Breast epithelium (tissue), 4 donors: ENCODE results near the gene CAMK2D. TPM values are rescaled to one million over a fixed set of nuclear protein-coding genes. Genes with fewer than 3 reads are reported as not detected.

ENCODE experiments used
- DNase-seq, 2 donors: peaks; one replicate each; pipeline ENCODE4 v3.0.0-alpha.2; 2019; ENCODE audit warnings: low spot score in 2 of 2
- H3K27ac ChIP-seq, 2 donors: fragments of 200-600 bp; sonication (generic) in 1 of 2; one replicate each; pipeline ENCODE4 v1.5.1; 2016 to 2019; ENCODE audit warnings: mild to moderate bottlenecking in 1 of 2
- H3K27me3 ChIP-seq, 2 donors: fragments of 200-600 bp; sonication (generic) in 1 of 2; one replicate each; pipeline versions ENCODE4 v1.5.1 to v1.6.0; 2017 to 2019; ENCODE audit warnings: control low read depth in 1 of 2, mild to moderate bottlenecking in 1 of 2
- H3K36me3 ChIP-seq: fragments of 200-600 bp; one replicate; pipeline ENCODE4 v1.5.1; 2019
- H3K4me1 ChIP-seq, 2 donors: fragments of 200-600 bp; sonication (generic); one replicate each; pipeline ENCODE4 v1.5.1; 2016 to 2019; ENCODE audit warnings: control low read depth in 1 of 2
- H3K4me3 ChIP-seq, 3 donors: fragments of 200-600 bp; sonication (generic); 1 replicate in 2 of 3; 2 replicates in 1 of 3; pipeline ENCODE4 v1.5.1; 2016 to 2019; ENCODE audit warnings: mild to moderate bottlenecking in 3 of 3, moderate library complexity in 2 of 3
- H3K9me3 ChIP-seq, 2 donors: fragments of 200-600 bp; sonication (generic) in 1 of 2; one replicate each; pipeline ENCODE4 v1.5.1; 2016 to 2019; ENCODE audit warnings: control low read depth in 1 of 2
- POLR2A ChIP-seq: fragments of 450-650 bp; IDR thresholded peaks from one replicate; pipeline ENCODE4 v1.6.1; 2016; ENCODE audit warnings: antibody characterized with exemption, mild to moderate bottlenecking, moderate library complexity
- POLR2AphosphoS5 ChIP-seq, 3 donors: sonication (generic); formaldehyde crosslinking; IDR thresholded peaks; one replicate each; pipeline ENCODE4 v1.6.1; 2017; ENCODE audit warnings: antibody characterized with exemption in 3 of 3
- intact Hi-C: fragments of 100-400 bp; cut with DNase I; formaldehyde crosslinking; loops from one replicate; pipeline ENCODE4 v1.15.1; 2023; ENCODE audit warnings: low total_unique reads
- total RNA-seq, 3 donors: library from RNA; depleted of rRNA; stranded (reverse); fragments of >200 nt; gene quantifications; one replicate each; pipeline ENCODE4 v1.1.0, GENCODE V29; 2016
- TF ChIP-seq, protein P1 (sequence below), 3 donors: fragments of 450-650 bp; IDR thresholded peaks; one replicate each; pipeline ENCODE4 v1.5.1; 2016 to 2017; ENCODE audit warnings: antibody characterized with exemption in 3 of 3, mild to moderate bottlenecking in 3 of 3, moderate library complexity in 3 of 3

CAMK2D gene
- total RNA-seq, 3 donors from 2014 or later, result 47.7 to 62.1 (median 57.7) TPM

DNA sequence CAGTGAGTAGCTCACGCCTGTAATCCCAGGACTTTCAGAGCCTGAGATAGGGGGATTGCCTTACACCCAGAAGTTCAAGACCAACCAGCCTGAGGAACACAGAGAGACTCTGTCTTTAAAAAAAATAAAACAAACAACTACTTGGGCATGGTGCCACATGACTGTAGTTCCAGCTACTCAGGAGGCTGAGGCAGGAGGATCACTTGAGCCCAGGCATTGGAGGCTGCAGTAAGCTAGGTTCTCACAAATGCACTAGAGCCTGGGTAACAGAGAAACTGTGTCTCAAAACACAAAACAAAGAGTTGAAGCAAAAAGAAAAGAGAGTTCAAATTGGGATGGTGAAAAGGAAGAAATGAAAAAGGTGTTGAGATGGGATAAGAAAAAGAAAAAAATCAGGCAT lies 10.8 kb downstream of the CAMK2D start:
- Histone ChIP-seq H3K9me3 (no peaks in the 10 kb centered on the region), H3K4me1 (peaks cover 0 to 4% of the 10 kb centered on the region in 2 donors), H3K27ac (no peak overlapping the region), H3K4me3 (no peak overlapping the region), H3K27me3 (no peaks in the 10 kb centered on the region), H3K36me3 (no peaks in the 10 kb centered on the region)
- no peak for DNase-seq
- intact Hi-C loops, result no loop called here
- TF ChIP-seq, protein P1, sequence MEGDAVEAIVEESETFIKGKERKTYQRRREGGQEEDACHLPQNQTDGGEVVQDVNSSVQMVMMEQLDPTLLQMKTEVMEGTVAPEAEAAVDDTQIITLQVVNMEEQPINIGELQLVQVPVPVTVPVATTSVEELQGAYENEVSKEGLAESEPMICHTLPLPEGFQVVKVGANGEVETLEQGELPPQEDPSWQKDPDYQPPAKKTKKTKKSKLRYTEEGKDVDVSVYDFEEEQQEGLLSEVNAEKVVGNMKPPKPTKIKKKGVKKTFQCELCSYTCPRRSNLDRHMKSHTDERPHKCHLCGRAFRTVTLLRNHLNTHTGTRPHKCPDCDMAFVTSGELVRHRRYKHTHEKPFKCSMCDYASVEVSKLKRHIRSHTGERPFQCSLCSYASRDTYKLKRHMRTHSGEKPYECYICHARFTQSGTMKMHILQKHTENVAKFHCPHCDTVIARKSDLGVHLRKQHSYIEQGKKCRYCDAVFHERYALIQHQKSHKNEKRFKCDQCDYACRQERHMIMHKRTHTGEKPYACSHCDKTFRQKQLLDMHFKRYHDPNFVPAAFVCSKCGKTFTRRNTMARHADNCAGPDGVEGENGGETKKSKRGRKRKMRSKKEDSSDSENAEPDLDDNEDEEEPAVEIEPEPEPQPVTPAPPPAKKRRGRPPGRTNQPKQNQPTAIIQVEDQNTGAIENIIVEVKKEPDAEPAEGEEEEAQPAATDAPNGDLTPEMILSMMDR (IDR thresholded peaks at IDR 0.05), result no peak
- TF ChIP-seq POLR2A (no peak), POLR2AphosphoS5 (IDR thresholded peaks at IDR 0.05) (no peak)

DNA sequence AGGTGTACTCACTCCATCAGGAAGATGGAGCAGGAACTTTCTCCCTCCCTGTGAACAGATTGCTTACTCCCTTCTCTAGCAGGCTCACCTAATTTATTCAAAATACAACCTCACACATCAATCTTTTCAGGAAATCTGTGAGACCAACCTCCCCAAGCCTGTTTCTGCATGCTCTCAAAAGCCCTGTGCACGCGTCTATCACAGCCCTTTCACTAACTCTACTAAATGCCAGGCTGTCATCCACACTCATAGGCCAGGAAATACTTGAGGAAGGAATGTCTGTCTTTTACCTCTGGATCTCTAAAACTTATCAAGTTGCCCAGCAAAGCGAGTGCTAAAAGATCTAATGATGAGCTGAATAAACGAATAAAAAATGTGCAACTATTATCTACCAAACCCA lies 11.2 kb downstream of the CAMK2D start:
- no peak for DNase-seq
- Histone ChIP-seq H3K9me3 (no peaks in the 10 kb centered on the region), H3K27me3 (no peaks in the 10 kb centered on the region), H3K27ac (no peak overlapping the region), H3K4me1 (peaks cover 0 to 4% of the 10 kb centered on the region in 2 donors), H3K4me3 (no peak overlapping the region), H3K36me3 (no peaks in the 10 kb centered on the region)
- intact Hi-C loops, result no loop called here
- TF ChIP-seq POLR2A, result no peak
- TF ChIP-seq POLR2AphosphoS5 (IDR thresholded peaks at IDR 0.05), result no peak
- TF ChIP-seq, protein P1 (IDR thresholded peaks at IDR 0.05), result no peak

DNA sequence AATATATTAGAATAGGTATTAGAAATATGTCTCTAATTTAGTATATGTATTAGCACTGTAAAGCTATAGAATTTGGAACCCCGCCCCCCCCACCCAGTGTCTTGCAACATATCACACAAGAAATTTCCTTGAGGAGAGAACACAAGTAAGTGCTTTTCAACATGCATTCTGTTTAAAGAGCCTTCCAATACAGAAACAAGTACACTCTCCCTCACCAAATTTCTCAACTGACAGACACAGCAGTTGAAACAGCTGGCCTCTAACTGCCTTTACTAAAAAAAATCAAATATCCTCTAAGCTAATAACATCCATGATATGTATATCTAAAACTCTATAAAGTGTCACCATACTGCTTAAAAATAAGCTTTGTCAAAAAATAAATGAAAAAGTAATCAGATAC lies 12.4 kb downstream of the CAMK2D start:
- no peak for DNase-seq

DNA sequence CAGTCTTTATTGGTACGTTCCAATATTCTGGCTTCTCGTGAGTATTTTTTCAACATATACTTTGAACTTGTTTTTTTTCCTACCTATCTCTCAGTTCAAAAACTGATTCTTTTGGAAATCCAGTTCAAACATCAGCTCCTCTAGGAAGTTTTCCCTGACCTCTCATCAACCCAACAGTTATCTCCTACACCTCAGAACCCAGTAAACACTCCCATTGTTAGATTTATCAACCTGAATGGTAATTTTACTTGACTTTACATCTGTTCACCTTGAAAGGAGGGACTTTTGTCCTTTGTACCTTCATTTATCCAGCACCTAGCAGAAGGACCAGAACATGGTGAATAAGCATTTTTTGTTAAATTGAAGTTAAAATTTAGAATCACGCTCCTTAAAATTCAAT lies 13.6 kb downstream of the CAMK2D start:
- H3K27me3 ChIP-seq, result no peaks in the 10 kb centered on the region
- no peak for DNase-seq
- peaks cover 0 to 3% of the 10 kb centered on the region in 2 donors for H3K4me1 ChIP-seq
- no peak overlapping the region for H3K4me3 ChIP-seq
- H3K36me3 ChIP-seq, result no peaks in the 10 kb centered on the region
- intact Hi-C loops, result no loop called here
- no peak for TF ChIP-seq POLR2AphosphoS5 (IDR thresholded peaks at IDR 0.05)
- TF ChIP-seq, protein P1 (IDR thresholded peaks at IDR 0.05), result no peak
- no peak for TF ChIP-seq POLR2A
- no peak overlapping the region for H3K27ac ChIP-seq
- no peaks in the 10 kb centered on the region for H3K9me3 ChIP-seq

More for the DNA sequence above, 12.4 kb downstream of the CAMK2D start:
- no peaks in the 10 kb centered on the region for H3K36me3 ChIP-seq
- H3K4me1 ChIP-seq, result peaks cover 0 to 4% of the 10 kb centered on the region in 2 donors
- no peak overlapping the region for H3K27ac ChIP-seq
- TF ChIP-seq, protein P1 (IDR thresholded peaks at IDR 0.05), result no peak
- TF ChIP-seq POLR2AphosphoS5 (IDR thresholded peaks at IDR 0.05), result no peak
- no peaks in the 10 kb centered on the region for H3K27me3 ChIP-seq
- no peak overlapping the region for H3K4me3 ChIP-seq
- H3K9me3 ChIP-seq, result no peaks in the 10 kb centered on the region
- intact Hi-C loops, result no loop called here

DNA sequence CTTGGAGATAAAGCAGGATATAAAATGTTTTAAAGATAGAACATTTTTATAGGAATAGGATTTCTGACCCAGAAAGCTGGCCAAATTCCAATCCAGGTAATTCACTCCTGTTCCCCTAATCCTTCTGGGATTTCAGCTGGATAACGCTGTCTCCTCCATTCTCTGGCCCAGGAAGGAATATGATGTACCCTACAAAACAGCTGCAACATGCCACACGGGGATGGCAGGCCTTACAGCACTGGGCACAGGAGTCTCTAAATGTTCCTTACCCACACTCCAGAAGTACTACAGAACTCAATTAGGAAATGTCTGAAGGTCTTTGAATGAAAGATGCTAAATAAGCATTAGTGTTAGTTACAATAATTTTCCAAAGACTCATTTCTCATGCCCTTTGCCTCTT lies 15.8 kb downstream of the CAMK2D start:
- Histone ChIP-seq H3K4me1 (no peaks in the 10 kb centered on the region), H3K9me3 (no peaks in the 10 kb centered on the region), H3K4me3 (no peak overlapping the region), H3K36me3 (no peaks in the 10 kb centered on the region), H3K27ac (no peak overlapping the region), H3K27me3 (no peaks in the 10 kb centered on the region)
- DNase-seq, result no peak
- intact Hi-C loops, result no loop called here
- TF ChIP-seq, protein P1 (IDR thresholded peaks at IDR 0.05), result no peak
- TF ChIP-seq POLR2AphosphoS5 (IDR thresholded peaks at IDR 0.05) (no peak), POLR2A (no peak)
